ENCODE results near the gene PUS1.
A peak's percentile ranks its signal among the peaks of the same experiment; 100 is the strongest.

The PUS1 gene

GRCh38 chr12:131895640-131896079 lies 33.4 kb upstream of the PUS1 start:
- H3K4me3 ChIP-seq (ENCODE audit: low read length), result peak overlapping the region; percentile 85
- H3K27me3 ChIP-seq (replicated peaks; ENCODE audit: control insufficient read depth, insufficient read depth, low read length), result no peaks in the 10 kb centered on the region
- peak overlapping the region; percentile 92 for H3K9ac ChIP-seq (ENCODE audit: low read length)
- H3K9me3 ChIP-seq (ENCODE audit: control insufficient read depth, low read length), result no peaks in the 10 kb centered on the region
- H3K4me1 ChIP-seq (ENCODE audit: control insufficient read depth, insufficient read depth, low read length), result peaks cover 14% of the 10 kb centered on the region
- DNase-seq (ENCODE audit: low read depth), result no peak
- H3K36me3 ChIP-seq (ENCODE audit: control insufficient read depth, insufficient read depth, low read length, severe bottlenecking), result no peaks in the 10 kb centered on the region

DNA sequence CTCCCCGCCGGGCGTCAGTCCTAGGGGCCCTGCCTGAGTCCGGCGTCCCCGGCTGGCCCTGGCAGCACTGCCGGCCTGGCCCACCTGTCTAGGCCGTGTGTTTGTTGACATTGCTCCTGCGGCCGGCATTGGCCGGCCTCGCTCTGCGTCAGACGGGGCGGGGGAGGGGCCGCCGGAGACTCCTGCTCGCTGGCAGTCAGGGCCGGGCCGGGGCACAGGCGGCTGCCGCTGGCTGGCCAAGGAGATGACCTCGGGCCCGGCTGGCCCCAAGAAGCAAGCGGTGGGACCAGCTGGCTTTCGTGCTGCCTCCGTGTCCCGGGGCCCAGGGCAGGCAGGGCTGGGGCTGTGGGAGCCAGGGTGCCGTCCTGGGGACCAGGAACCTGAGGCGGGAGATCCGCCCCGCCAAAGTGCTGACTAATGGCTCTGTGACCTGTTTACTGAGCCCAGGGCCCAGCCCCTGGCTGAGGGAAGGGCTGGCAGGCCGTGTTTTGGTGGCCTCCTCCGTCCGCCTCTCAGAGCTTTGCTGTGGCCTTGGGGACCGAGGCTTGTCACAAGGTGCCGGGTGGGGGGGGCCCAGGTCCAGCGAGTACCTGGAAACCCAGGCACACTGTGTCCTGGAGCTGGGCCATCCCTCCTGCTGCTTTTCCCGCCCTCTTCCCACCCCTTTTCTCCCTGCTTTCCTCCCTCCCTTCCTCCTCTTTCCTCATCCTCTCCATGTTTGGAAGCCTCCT lies 32.8 kb upstream of the PUS1 start:
- peak overlapping the region; percentile 92 for H3K9ac ChIP-seq (ENCODE audit: low read length)
- no peaks in the 10 kb centered on the region for H3K36me3 ChIP-seq (ENCODE audit: control insufficient read depth, insufficient read depth, low read length, severe bottlenecking)
- peak; percentile 91 for DNase-seq (ENCODE audit: low read depth)
- H3K27me3 ChIP-seq (replicated peaks; ENCODE audit: control insufficient read depth, insufficient read depth, low read length), result no peaks in the 10 kb centered on the region
- peak overlapping the region; percentile 85 for H3K4me3 ChIP-seq (ENCODE audit: low read length)
- H3K9me3 ChIP-seq (ENCODE audit: control insufficient read depth, low read length), result no peaks in the 10 kb centered on the region
- peaks cover 14% of the 10 kb centered on the region for H3K4me1 ChIP-seq (ENCODE audit: control insufficient read depth, insufficient read depth, low read length)

DNA sequence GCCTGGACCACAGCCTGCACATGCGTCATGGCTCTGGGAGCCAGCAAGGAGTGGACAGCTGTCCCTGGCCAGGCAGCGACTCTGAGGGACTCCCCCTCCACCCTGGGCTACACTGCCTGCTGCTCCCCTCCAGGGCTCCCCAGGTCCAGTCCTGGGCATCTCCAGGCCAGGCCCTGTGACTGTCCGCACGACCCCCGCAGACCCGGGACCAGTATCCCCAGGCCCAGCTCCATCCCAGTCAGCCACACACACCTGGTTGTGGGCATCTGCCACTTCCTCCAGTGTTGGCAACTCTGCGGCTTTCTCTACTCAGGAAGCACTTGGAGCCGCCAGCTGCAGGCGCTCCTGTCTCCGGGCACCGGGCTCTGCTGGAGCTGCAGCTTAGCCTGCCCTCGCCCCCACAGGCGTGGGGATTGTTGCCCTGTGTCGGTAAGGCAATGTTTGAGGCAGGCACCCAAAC lies 32.2 kb upstream of the PUS1 start:
- H3K9ac ChIP-seq (ENCODE audit: low read length), result peak overlapping the region; percentile 57
- no peaks in the 10 kb centered on the region for H3K36me3 ChIP-seq (ENCODE audit: control insufficient read depth, insufficient read depth, low read length, severe bottlenecking)
- DNase-seq (ENCODE audit: low read depth), result peak; percentile 87
- H3K4me3 ChIP-seq (ENCODE audit: low read length), result peak overlapping the region; percentile 85
- no peaks in the 10 kb centered on the region for H3K27me3 ChIP-seq (replicated peaks; ENCODE audit: control insufficient read depth, insufficient read depth, low read length)
- no peaks in the 10 kb centered on the region for H3K9me3 ChIP-seq (ENCODE audit: control insufficient read depth, low read length)
- H3K4me1 ChIP-seq (ENCODE audit: control insufficient read depth, insufficient read depth, low read length), result peaks cover 14% of the 10 kb centered on the region

DNA sequence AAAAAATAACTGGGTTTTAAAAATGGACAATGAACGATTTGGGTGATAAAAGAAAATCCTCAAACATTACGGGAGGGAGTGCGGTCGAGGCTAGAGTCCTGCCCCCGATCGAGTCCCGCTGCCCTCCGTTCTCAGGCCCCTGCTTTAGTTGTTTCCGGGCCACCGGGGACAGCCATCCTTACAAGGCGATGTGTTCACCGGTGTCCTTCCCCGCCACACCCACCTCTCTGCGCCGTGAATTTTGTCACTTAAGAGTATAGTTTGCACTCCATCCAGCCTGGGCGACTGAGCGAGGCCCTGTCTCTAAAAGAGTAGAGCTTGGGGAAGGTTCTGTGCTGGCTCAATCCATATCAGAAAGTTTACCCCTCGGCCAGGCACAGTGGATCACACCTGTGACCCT lies 31.8 kb upstream of the PUS1 start:
- H3K4me1 ChIP-seq (ENCODE audit: control insufficient read depth, insufficient read depth, low read length), result peaks cover 14% of the 10 kb centered on the region
- no peaks in the 10 kb centered on the region for H3K27me3 ChIP-seq (replicated peaks; ENCODE audit: control insufficient read depth, insufficient read depth, low read length)
- H3K9ac ChIP-seq (ENCODE audit: low read length), result no peak overlapping the region
- no peak for DNase-seq (ENCODE audit: low read depth)
- no peak overlapping the region for H3K4me3 ChIP-seq (ENCODE audit: low read length)
- no peaks in the 10 kb centered on the region for H3K36me3 ChIP-seq (ENCODE audit: control insufficient read depth, insufficient read depth, low read length, severe bottlenecking)
- H3K9me3 ChIP-seq (ENCODE audit: control insufficient read depth, low read length), result no peaks in the 10 kb centered on the region

GRCh38 chr12:131897875-131898274 lies 31.2 kb upstream of the PUS1 start:
- DNase-seq (ENCODE audit: low read depth), result no peak
- H3K4me1 ChIP-seq (ENCODE audit: control insufficient read depth, insufficient read depth, low read length), result peaks cover 14% of the 10 kb centered on the region
- no peak overlapping the region for H3K9ac ChIP-seq (ENCODE audit: low read length)
- no peak overlapping the region for H3K4me3 ChIP-seq (ENCODE audit: low read length)
- H3K27me3 ChIP-seq (replicated peaks; ENCODE audit: control insufficient read depth, insufficient read depth, low read length), result no peaks in the 10 kb centered on the region
- H3K36me3 ChIP-seq (ENCODE audit: control insufficient read depth, insufficient read depth, low read length, severe bottlenecking), result no peaks in the 10 kb centered on the region
- no peaks in the 10 kb centered on the region for H3K9me3 ChIP-seq (ENCODE audit: control insufficient read depth, low read length)

GRCh38 chr12:131900397-131900796 lies 28.7 kb upstream of the PUS1 start:
- DNase-seq (ENCODE audit: low read depth), result no peak

GRCh38 chr12:131901431-131902331 lies 27.4 kb upstream of the PUS1 start:
- H3K4me1 ChIP-seq (ENCODE audit: control insufficient read depth, insufficient read depth, low read length), result peaks cover 5% of the 10 kb centered on the region
- DNase-seq (ENCODE audit: low read depth), result no peak
- H3K9me3 ChIP-seq (ENCODE audit: control insufficient read depth, low read length), result no peaks in the 10 kb centered on the region
- no peak overlapping the region for H3K4me3 ChIP-seq (ENCODE audit: low read length)
- no peaks in the 10 kb centered on the region for H3K36me3 ChIP-seq (ENCODE audit: control insufficient read depth, insufficient read depth, low read length, severe bottlenecking)
- H3K9ac ChIP-seq (ENCODE audit: low read length), result no peak overlapping the region
- no peaks in the 10 kb centered on the region for H3K27me3 ChIP-seq (replicated peaks; ENCODE audit: control insufficient read depth, insufficient read depth, low read length)

More at GRCh38 chr12:131900397-131900796, 28.7 kb upstream of the PUS1 start:
- Histone ChIP-seq H3K36me3 (ENCODE audit: control insufficient read depth, insufficient read depth, low read length, severe bottlenecking) (no peaks in the 10 kb centered on the region), H3K9me3 (ENCODE audit: control insufficient read depth, low read length) (no peaks in the 10 kb centered on the region), H3K27me3 (replicated peaks; ENCODE audit: control insufficient read depth, insufficient read depth, low read length) (no peaks in the 10 kb centered on the region), H3K4me1 (ENCODE audit: control insufficient read depth, insufficient read depth, low read length) (peaks cover 12% of the 10 kb centered on the region), H3K4me3 (ENCODE audit: low read length) (no peak overlapping the region), H3K9ac (ENCODE audit: low read length) (no peak overlapping the region)

DNA sequence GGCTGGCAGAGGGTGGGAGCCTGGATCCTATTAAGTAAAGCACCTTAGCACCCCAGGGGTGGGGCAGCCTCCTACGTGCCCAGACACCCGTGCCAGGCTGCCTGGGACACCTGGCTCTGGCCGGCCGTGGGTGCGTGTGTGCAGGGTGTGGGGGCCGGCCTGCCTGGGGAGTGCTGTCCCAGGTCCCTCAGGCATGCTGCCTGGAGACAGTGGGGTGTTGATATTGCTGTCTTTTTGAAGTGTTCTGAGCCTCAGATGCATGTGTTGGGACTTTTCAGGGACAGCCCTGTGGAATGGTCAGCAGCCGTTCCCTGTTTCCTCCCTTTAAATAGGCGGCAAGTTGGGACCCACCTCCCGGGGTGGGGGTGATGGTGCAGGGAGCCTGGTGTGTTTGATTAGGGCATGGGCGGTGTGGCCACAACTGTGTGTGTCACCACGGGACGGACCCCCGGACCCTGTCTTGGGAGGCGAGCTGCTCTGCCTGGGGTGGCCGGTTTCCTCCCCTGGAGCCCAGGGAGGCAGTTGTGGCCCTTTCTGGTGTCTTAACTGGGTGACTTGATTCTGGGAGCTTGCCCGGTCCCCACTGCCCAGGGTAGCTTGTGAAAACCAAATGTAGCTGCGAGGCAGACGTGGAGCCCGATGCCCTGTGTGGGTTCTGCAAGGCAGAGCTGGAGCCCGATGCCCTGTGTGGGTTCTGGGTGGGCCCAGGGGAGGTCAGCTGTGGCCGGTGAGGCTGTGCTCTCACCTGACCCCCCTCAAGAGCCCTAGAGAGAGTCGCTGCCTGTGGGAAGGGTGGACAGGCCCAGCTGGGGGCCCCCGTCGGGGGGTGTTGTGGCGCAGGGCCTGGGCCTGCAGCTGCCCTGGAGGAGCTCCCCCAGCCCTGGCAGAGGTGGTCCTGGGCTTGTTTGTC lies 26.5 kb upstream of the PUS1 start:
- H3K9ac ChIP-seq (ENCODE audit: low read length), result no peak overlapping the region
- no peaks in the 10 kb centered on the region for H3K9me3 ChIP-seq (ENCODE audit: control insufficient read depth, low read length)
- no peak overlapping the region for H3K4me3 ChIP-seq (ENCODE audit: low read length)
- H3K27me3 ChIP-seq (replicated peaks; ENCODE audit: control insufficient read depth, insufficient read depth, low read length), result no peaks in the 10 kb centered on the region
- no peaks in the 10 kb centered on the region for H3K36me3 ChIP-seq (ENCODE audit: control insufficient read depth, insufficient read depth, low read length, severe bottlenecking)
- DNase-seq (ENCODE audit: low read depth), result no peak
- no peaks in the 10 kb centered on the region for H3K4me1 ChIP-seq (ENCODE audit: control insufficient read depth, insufficient read depth, low read length)

GRCh38 chr12:131903270-131904255 lies 25.5 kb upstream of the PUS1 start:
- Histone ChIP-seq H3K4me3 (ENCODE audit: low read length) (no peak overlapping the region), H3K9ac (ENCODE audit: low read length) (no peak overlapping the region), H3K9me3 (ENCODE audit: control insufficient read depth, low read length) (no peaks in the 10 kb centered on the region), H3K4me1 (ENCODE audit: control insufficient read depth, insufficient read depth, low read length) (no peaks in the 10 kb centered on the region), H3K27me3 (replicated peaks; ENCODE audit: control insufficient read depth, insufficient read depth, low read length) (no peaks in the 10 kb centered on the region), H3K36me3 (ENCODE audit: control insufficient read depth, insufficient read depth, low read length, severe bottlenecking) (peaks cover under 1% of the 10 kb centered on the region)
- no peak for DNase-seq (ENCODE audit: low read depth)

- Histone ChIP-seq H3K36me3 (ENCODE audit: control insufficient read depth, insufficient read depth, low read length, severe bottlenecking) (peaks cover 8% of the 10 kb centered on the region), H3K4me1 (ENCODE audit: control insufficient read depth, insufficient read depth, low read length) (no peaks in the 10 kb centered on the region), H3K9ac (ENCODE audit: low read length) (no peak overlapping the region), H3K27me3 (replicated peaks; ENCODE audit: control insufficient read depth, insufficient read depth, low read length) (no peaks in the 10 kb centered on the region), H3K9me3 (ENCODE audit: control insufficient read depth, low read length) (no peaks in the 10 kb centered on the region), H3K4me3 (ENCODE audit: low read length) (no peak overlapping the region)
- no peak for DNase-seq (ENCODE audit: low read depth)
Observed at GRCh38 chr12:131904346-131904745, 24.7 kb upstream of the PUS1 start.
